MM.1S (cell line): ENCODE measurements around the gene GCK.

Experiments
- DNase-seq: peaks from one replicate; pipeline ENCODE4 v3.0.0-alpha.2; 2015
- H2AFZ ChIP-seq: fragments of 300-600 bp; sonication (generic); 2 replicates; pipeline ENCODE4 v1.6.0; 2016; ENCODE audit warnings: antibody characterized with exemption, low read length
- H3F3A ChIP-seq: fragments of 300-600 bp; sonication (generic); 2 replicates; pipeline ENCODE4 v1.6.1; 2016; ENCODE audit warnings: mild to moderate bottlenecking, antibody characterized with exemption, low read length, moderate library complexity, mixed read lengths; ENCODE audit not compliant: insufficient read depth
- H3K27ac ChIP-seq: fragments of 300-600 bp; sonication (generic); 2 replicates; pipeline ENCODE4 v1.5.1; 2016; ENCODE audit warnings: mild to moderate bottlenecking, low read length
- H3K27me3 ChIP-seq: fragments of 300-600 bp; sonication (generic); replicated peaks from 2 replicates; pipeline ENCODE4 v1.6.0; 2016; ENCODE audit warnings: low read length; ENCODE audit not compliant: insufficient read depth
- H3K36me3 ChIP-seq: fragments of 300-600 bp; sonication (generic); replicated peaks from 2 replicates; pipeline ENCODE4 v1.6.1; 2016; ENCODE audit warnings: mild to moderate bottlenecking, low read length, mixed read lengths; ENCODE audit not compliant: insufficient read depth
- H3K4me1 ChIP-seq: fragments of 300-600 bp; sonication (generic); 2 replicates; pipeline ENCODE4 v1.6.1; 2016; ENCODE audit warnings: low read length, mixed read lengths
- H3K4me2 ChIP-seq: fragments of 300-600 bp; sonication (generic); 2 replicates; pipeline ENCODE4 v1.6.0; 2016; ENCODE audit warnings: low read depth, low read length
- H3K4me3 ChIP-seq: fragments of 300-600 bp; sonication (generic); 2 replicates; pipeline ENCODE4 v1.5.1; 2016; ENCODE audit warnings: low read length, mixed read lengths
- H3K79me2 ChIP-seq: fragments of 300-600 bp; sonication (generic); 2 replicates; pipeline ENCODE4 v1.6.1; 2016; ENCODE audit warnings: mixed run types, low read length, mixed read lengths
- H3K9ac ChIP-seq: fragments of 300-600 bp; sonication (generic); 2 replicates; pipeline ENCODE4 v1.6.1; 2016; ENCODE audit warnings: low read length, mixed read lengths
- H3K9me2 ChIP-seq: fragments of 300-600 bp; sonication (generic); replicated peaks from 2 replicates; pipeline ENCODE4 v1.6.1; 2016; ENCODE audit warnings: mild to moderate bottlenecking, low read length, mixed read lengths; ENCODE audit not compliant: insufficient read depth
- H3K9me3 ChIP-seq: fragments of 300-600 bp; sonication (generic); replicated peaks from 2 replicates; pipeline ENCODE4 v1.6.1; 2016; ENCODE audit warnings: mild to moderate bottlenecking, low read length, mixed read lengths; ENCODE audit not compliant: insufficient read depth
- H4K20me1 ChIP-seq: fragments of 300-600 bp; sonication (generic); 2 replicates; pipeline ENCODE4 v1.6.1; 2016; ENCODE audit warnings: mild to moderate bottlenecking, low read length, moderate library complexity, mixed read lengths; ENCODE audit not compliant: insufficient read depth
- CTCF ChIP-seq: fragments of 300-600 bp; sonication (generic); IDR thresholded peaks from 2 replicates; pipeline ENCODE4 v1.5.1; 2016; ENCODE audit warnings: antibody characterized with exemption, low read length, mixed read lengths
- EZH2 ChIP-seq: fragments of 300-600 bp; sonication (generic); optimal IDR thresholded peaks from 2 replicates; pipeline ENCODE3; 2017; ENCODE audit warnings: low read depth, mild to moderate bottlenecking, antibody characterized with exemption, low read length, mixed read lengths
- EZH2phosphoT487 ChIP-seq: fragments of 300-600 bp; sonication (generic); IDR thresholded peaks from 2 replicates; pipeline ENCODE4 v1.6.1; 2018; ENCODE audit warnings: antibody characterized with exemption, low read length

Gene GCK

DNA sequence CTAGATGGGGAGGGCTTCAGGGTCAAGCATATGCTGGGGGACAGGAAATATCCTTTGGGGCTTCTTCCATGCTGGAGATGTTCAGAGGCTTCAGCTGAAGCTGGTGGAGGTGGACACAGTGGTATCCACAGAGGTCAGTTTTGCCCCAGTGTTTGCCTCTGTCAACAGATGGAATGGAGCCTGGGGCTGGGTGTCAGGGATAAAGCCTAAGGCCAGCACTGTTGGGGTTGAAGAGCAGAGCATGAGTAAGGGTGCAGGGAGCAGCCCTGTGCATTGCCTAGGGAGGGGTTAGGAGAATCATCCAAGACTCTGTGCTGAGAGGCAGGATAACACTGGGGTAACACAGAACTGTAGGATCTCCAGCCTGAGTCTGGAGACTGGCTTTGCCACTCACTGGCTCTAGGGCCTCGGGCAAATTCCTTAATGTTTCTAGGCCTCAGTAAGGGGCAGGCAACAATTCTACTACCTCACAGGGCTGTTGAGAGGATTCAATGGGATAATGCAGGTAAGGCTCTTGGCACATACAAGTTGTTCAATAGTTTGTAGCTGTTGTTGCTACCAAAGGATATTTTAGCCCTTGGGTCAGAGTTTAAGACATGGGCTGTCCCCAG, 26.3 kb downstream of the GCK start:
- Histone ChIP-seq H3K79me2 (no peaks in the 10 kb centered on the region), H3K27ac (no peak overlapping the region)
- TF ChIP-seq CTCF (no peak), EZH2phosphoT487 (no peak), EZH2 (no peak)

GRCh38 chr7:44162179-44162578, 27.1 kb downstream of the GCK start:
- Histone ChIP-seq H3K36me3 (no peaks in the 10 kb centered on the region), H3K9me3 (no peaks in the 10 kb centered on the region), H3F3A (no peaks in the 10 kb centered on the region), H3K4me2 (no peak overlapping the region), H3K9me2 (no peaks in the 10 kb centered on the region), H2AFZ (no peak overlapping the region), H3K9ac (no peak overlapping the region), H3K4me1 (no peaks in the 10 kb centered on the region), H3K79me2 (no peaks in the 10 kb centered on the region), H4K20me1 (no peaks in the 10 kb centered on the region), H3K27me3 (no peaks in the 10 kb centered on the region), H3K4me3 (no peak overlapping the region), H3K27ac (no peak overlapping the region)
- no peak for DNase-seq
- no peak for TF ChIP-seq EZH2
- no peak for TF ChIP-seq CTCF
- no peak for TF ChIP-seq EZH2phosphoT487

More for the DNA sequence above, 26.3 kb downstream of the GCK start:
- Histone ChIP-seq H3K36me3 (no peaks in the 10 kb centered on the region), H3K4me2 (no peak overlapping the region), H3K27me3 (no peaks in the 10 kb centered on the region), H3K9ac (no peak overlapping the region), H3K9me3 (no peaks in the 10 kb centered on the region), H2AFZ (no peak overlapping the region), H3K4me1 (peaks cover 5% of the 10 kb centered on the region; the same call in 1 of the 2 replicates), H3K4me3 (no peak overlapping the region), H3F3A (no peaks in the 10 kb centered on the region), H3K9me2 (no peaks in the 10 kb centered on the region), H4K20me1 (no peaks in the 10 kb centered on the region)
- no peak for DNase-seq

DNA sequence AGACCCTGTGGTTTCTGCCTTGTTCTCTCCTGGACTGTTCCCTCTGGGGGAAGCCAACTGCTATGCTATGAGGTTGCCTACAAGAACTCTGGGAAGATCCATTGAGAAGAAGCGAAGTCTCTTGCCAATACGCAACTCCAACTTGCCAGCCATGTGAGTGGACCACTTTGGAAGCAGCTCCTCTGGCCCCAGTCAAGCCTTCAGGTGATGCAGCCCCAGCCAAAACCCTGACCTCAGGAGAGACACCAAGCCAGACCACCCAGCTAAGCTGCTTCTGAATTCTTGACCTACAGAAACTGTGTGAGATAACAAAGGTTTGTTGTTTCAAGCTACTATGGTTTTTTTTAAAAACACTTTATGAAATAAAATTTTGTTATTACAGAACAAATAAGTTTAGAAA, 27.9 kb downstream of the GCK start:
- Histone ChIP-seq H3K9me3 (no peaks in the 10 kb centered on the region), H3K4me1 (no peaks in the 10 kb centered on the region), H3K27me3 (no peaks in the 10 kb centered on the region), H3K9ac (no peak overlapping the region), H3K4me2 (no peak overlapping the region), H3F3A (no peaks in the 10 kb centered on the region), H3K9me2 (no peaks in the 10 kb centered on the region), H3K36me3 (no peaks in the 10 kb centered on the region), H3K4me3 (no peak overlapping the region), H4K20me1 (no peaks in the 10 kb centered on the region), H3K79me2 (no peaks in the 10 kb centered on the region), H3K27ac (no peak overlapping the region), H2AFZ (no peak overlapping the region)
- no peak for DNase-seq
- TF ChIP-seq EZH2phosphoT487 (no peak), CTCF (no peak), EZH2 (no peak)
